ENCODE data around the gene ANAPC7.

GRCh38 chr12:110373025-110373424 is 30.5 kb downstream of the ANAPC7 start:
- TF ChIP-seq, protein P1, sequence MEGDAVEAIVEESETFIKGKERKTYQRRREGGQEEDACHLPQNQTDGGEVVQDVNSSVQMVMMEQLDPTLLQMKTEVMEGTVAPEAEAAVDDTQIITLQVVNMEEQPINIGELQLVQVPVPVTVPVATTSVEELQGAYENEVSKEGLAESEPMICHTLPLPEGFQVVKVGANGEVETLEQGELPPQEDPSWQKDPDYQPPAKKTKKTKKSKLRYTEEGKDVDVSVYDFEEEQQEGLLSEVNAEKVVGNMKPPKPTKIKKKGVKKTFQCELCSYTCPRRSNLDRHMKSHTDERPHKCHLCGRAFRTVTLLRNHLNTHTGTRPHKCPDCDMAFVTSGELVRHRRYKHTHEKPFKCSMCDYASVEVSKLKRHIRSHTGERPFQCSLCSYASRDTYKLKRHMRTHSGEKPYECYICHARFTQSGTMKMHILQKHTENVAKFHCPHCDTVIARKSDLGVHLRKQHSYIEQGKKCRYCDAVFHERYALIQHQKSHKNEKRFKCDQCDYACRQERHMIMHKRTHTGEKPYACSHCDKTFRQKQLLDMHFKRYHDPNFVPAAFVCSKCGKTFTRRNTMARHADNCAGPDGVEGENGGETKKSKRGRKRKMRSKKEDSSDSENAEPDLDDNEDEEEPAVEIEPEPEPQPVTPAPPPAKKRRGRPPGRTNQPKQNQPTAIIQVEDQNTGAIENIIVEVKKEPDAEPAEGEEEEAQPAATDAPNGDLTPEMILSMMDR (IDR thresholded peaks at IDR 0.05), result no peak
- no peak for TF ChIP-seq POLR2A (IDR thresholded peaks at IDR 0.05)
